Measurements from ENCODE around the gene PARVG.

The PARVG gene

DNA sequence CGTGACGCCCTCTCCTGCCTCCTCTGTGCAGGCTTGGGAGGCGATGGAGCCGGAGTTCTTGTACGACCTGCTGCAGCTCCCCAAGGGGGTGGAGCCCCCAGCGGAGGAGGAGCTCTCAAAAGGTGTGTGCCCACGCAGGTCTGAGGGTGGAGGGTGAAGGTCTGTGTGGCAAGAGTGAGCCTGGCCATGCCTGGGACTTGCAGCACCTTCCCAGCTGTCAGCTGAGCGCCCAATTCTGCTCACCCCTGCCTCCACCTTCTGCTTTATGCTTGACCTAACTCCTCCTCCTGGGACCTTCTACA, 2.5 kb downstream of the PARVG start:
- DNase-seq (ENCODE audit: low read depth) = no peak
- TF ChIP-seq, protein P1, sequence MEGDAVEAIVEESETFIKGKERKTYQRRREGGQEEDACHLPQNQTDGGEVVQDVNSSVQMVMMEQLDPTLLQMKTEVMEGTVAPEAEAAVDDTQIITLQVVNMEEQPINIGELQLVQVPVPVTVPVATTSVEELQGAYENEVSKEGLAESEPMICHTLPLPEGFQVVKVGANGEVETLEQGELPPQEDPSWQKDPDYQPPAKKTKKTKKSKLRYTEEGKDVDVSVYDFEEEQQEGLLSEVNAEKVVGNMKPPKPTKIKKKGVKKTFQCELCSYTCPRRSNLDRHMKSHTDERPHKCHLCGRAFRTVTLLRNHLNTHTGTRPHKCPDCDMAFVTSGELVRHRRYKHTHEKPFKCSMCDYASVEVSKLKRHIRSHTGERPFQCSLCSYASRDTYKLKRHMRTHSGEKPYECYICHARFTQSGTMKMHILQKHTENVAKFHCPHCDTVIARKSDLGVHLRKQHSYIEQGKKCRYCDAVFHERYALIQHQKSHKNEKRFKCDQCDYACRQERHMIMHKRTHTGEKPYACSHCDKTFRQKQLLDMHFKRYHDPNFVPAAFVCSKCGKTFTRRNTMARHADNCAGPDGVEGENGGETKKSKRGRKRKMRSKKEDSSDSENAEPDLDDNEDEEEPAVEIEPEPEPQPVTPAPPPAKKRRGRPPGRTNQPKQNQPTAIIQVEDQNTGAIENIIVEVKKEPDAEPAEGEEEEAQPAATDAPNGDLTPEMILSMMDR (conservative IDR thresholded peaks at IDR 0.05; ENCODE audit: low read depth, low read length) = no peak
- H3K4me3 ChIP-seq (ENCODE audit: low read depth, low read length) = no peak overlapping the region

- DNase-seq (ENCODE audit: low read depth) = peak; percentile 66
- H3K4me3 ChIP-seq (ENCODE audit: low read depth, low read length) = no peak overlapping the region
- TF ChIP-seq, protein P1 (conservative IDR thresholded peaks at IDR 0.05; ENCODE audit: low read depth, low read length) = no peak
These were observed 3.3 kb downstream of the PARVG start for GRCh38 chr22:44184006-44184405.

GRCh38 chr22:44185237-44186120, 4.8 kb downstream of the PARVG start:
- TF ChIP-seq, protein P1 (conservative IDR thresholded peaks at IDR 0.05; ENCODE audit: low read depth, low read length) = no peak
- no peak for DNase-seq (ENCODE audit: low read depth)
- H3K4me3 ChIP-seq (ENCODE audit: low read depth, low read length) = no peak overlapping the region

DNA sequence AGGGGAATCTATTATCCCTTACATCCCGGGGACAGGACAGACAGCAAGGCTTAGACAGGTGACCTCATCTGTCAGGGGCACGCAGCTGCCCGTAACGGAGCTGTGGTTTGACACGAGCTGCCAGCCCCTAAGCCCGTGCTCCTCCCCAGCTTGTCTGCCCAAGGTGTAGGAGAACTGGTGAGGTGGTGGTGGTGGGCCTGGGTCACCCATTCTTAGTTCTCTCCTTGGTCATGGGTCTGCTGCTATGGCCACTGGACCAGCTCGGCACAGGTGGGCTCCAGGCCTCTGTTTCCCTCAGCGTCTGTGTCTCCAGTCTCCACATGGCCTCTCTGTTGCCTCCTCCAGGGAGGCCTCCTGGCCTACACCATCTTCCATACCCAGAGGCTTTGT, 5.4 kb downstream of the PARVG start:
- no peak overlapping the region for H3K4me3 ChIP-seq (ENCODE audit: low read depth, low read length)
- no peak for DNase-seq (ENCODE audit: low read depth)
- TF ChIP-seq, protein P1 (conservative IDR thresholded peaks at IDR 0.05; ENCODE audit: low read depth, low read length) = no peak

GRCh38 chr22:44186737-44187136, 6.0 kb downstream of the PARVG start:
- H3K4me3 ChIP-seq (ENCODE audit: low read depth, low read length) = no peak overlapping the region
- no peak for DNase-seq (ENCODE audit: low read depth)
- TF ChIP-seq, protein P1 (conservative IDR thresholded peaks at IDR 0.05; ENCODE audit: low read depth, low read length) = no peak

DNA sequence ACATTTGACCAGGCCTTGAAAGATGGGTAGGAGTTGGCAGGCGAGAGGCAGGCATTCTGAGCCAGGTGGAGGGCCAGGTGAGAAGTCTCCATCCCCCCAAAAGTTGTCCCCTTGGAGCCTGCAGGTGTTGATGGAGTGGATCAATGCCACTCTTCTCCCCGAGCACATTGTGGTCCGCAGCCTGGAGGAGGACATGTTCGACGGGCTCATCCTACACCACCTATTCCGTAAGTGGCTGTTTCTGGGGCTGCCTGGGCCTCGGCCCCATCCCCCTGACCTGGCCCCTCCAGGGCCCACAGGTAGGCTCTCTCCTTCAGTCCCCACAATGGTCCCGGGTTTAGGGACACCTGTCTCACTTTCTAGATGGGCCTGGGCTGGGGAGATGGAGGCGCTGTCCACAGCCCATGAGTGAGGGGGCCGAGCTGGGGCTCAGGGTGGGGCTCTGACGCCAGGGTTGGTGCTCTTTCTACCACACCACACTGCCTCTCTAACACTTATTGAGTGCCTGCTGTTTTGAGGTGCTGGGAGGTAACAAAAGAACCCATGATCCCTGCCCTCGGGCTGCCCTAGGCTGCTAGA, 7.0 kb downstream of the PARVG start:
- DNase-seq (ENCODE audit: low read depth) = no peak
- TF ChIP-seq, protein P1 (conservative IDR thresholded peaks at IDR 0.05; ENCODE audit: low read depth, low read length) = no peak
- no peak overlapping the region for H3K4me3 ChIP-seq (ENCODE audit: low read depth, low read length)

DNA sequence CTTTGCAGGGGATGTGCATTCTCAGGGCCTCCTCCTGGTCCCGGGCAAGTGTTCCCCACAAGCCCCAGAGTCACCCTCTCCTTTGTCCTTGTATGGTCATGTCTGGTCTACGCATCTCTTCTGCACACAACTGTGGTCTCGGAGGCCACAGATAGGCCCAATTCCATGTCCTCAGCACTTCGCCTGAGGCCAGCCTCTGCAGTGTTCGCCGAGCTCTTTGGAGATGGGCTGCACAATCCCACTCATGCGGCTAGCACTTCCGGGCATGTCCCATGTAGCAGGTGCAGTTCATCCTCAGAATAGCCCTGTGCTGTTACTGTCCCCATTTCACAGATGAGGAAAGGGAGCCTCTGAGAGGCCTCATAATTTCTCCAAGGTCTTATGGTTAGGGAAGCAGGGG, 7.6 kb downstream of the PARVG start:
- DNase-seq (ENCODE audit: low read depth) = no peak
- TF ChIP-seq, protein P1 (conservative IDR thresholded peaks at IDR 0.05; ENCODE audit: low read depth, low read length) = no peak
- H3K4me3 ChIP-seq (ENCODE audit: low read depth, low read length) = no peak overlapping the region

Data from choroid plexus epithelial cell (primary cell).